NCI-H2107 (cell line): ENCODE data around the gene FCGR2B.
A peak's percentile ranks its signal among the peaks of the same experiment; 100 is the strongest.
"Not testable (repeated sequence)": the region's sequence is repeated elsewhere in the genome, so short reads cannot be mapped to it uniquely, and the experiment has no call there.

Experiments
- DNase-seq: peaks from one replicate; lab custom pipeline; 2025; lab: John Stamatoyannopoulos, UW

Gene FCGR2B

DNA sequence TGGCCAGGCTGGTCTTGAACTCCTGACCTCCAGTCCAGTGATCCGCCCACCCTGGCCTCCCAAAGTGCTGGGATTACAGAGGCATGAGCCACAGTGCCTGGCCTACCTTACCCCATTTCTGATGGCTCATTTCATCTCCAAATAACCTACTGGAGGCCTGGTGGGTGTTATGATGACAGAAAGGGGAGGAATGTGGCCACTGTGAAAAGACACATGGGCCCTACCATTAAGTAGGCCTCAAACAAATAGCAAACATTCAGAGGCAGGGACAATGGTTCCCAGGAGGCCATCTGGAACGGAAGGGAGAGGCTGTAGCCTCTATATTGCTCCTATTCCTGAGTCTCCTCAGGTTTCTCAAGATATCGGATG is 43.2 kb downstream of the FCGR2B start:
- no peak for DNase-seq

GRCh38 chr1:161706482-161707347 is 43.8 kb downstream of the FCGR2B start, which contains the start of gene FCRLA:
Gene FCRLA, plus strand, starts transcription at chr1:161707229. Its CDS starts 36 bp downstream, at chr1:161707265.
- DNase-seq = no peak

DNA sequence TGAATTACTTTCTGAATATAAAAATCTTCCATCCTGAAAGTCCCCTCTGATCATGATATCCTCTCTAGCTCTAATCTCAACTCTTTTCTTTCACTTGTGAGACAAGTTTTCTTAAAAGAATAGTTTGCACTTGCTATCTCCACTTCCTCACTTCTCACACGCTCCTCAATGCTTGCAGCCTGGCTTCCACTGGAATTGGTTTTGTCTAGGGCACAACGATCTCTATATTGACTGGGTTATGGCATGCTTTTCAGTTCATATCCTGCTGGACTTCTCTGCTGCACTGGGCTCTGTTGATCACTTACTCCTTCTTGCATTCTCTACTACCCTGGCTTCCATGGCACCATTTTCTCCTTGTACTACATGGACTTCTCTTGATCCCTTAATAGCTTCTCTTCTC is 44.6 kb downstream of the FCGR2B start:
- DNase-seq = no peak

DNA sequence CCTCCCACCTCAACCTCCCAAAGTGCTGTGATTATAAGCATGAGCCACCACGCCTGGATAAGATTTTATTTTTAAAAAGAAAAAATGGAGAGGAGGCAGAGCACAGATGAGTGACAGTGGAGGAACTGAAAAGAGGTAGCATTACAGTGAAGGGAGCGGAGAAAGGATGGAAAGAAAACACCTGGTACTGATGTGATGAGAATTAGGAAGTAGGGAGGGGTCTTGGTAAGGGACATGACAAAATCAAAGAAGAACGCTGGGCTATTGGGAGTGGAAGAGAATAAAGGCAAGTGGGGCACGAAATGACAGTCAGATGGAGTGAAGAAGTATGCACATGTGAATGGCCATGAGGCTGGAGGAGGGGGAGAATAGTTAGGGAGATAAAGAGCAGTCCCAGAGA is 46.4 kb downstream of the FCGR2B start:
- DNase-seq = no peak

DNA sequence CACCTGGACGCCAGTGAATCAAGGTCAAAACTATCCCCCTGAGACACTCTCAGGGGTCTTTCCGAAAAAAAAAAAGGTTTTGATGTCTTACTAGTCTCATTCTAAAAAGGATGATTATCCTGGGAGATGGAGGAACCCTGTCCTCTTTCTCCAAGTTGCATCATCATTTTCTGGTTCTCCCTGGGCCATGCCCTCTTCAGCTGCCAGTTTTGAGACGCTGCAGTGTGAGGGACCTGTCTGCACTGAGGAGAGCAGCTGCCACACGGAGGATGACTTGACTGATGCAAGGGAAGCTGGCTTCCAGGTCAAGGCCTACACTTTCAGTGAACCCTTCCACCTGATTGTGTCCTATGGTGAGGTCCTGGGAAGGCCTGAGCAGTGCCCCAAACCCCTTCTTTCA is 47.6 kb downstream of the FCGR2B start:
- peak; percentile 27 for DNase-seq

DNA sequence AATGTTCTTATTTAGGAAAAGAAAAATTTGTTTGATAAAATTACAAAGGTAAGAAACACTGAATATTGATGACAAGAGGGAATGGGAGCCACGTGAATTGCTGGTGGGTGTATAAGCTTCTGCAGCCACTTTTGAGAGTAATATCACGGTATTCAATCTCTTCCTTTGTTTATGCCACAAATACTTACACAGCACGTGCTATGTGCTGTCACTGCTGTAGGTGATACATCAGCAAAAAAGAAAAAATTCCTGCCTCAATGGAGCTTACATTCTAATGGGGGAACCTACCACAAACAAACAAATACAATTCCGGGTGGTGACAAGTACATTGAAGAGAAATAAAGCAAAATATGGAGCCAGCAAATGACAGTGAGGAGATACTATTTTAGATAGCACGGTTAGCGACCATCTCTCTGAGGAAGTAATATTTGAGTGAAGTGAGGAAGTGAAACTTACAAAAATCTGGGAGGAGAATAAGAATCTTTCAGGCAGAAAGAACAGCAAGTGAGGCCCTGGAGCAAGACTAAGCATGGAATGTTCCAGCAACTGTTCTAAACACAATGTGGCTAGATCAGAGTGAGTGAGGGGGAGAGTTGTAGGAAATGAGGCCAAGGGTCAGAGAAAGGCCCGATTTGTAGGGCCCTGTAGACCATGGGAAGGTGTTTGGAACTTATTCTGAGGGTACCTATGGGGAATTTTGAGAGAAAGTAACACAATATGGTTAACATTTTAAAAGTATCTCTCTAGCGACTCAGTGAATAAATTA is 55.8 kb downstream of the FCGR2B start:
- no peak for DNase-seq

DNA sequence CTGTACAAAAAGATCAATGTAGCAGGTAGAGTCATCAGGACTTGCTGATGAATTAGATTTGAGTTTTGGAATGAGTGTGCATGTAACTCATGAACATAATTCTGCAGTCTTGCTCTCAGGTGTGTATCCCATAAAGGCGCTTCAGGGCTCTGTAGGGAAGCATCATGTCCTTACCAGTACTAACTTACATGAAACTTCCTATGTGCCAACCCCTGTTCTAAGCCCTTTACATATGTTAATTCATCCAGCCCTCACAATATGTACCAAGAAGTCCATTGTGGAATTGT is 56.3 kb downstream of the FCGR2B start:
- DNase-seq = no peak

GRCh38 chr1:161720422-161720821 is 57.5 kb downstream of the FCGR2B start:
- DNase-seq = no peak

GRCh38 chr1:161720956-161721737 is 58.2 kb downstream of the FCGR2B start, which contains the start of gene FCRLB:
Gene FCRLB, plus strand, starts transcription at chr1:161721544. Its CDS starts 1,129 bp downstream, at chr1:161722673.
- DNase-seq = no peak

DNA sequence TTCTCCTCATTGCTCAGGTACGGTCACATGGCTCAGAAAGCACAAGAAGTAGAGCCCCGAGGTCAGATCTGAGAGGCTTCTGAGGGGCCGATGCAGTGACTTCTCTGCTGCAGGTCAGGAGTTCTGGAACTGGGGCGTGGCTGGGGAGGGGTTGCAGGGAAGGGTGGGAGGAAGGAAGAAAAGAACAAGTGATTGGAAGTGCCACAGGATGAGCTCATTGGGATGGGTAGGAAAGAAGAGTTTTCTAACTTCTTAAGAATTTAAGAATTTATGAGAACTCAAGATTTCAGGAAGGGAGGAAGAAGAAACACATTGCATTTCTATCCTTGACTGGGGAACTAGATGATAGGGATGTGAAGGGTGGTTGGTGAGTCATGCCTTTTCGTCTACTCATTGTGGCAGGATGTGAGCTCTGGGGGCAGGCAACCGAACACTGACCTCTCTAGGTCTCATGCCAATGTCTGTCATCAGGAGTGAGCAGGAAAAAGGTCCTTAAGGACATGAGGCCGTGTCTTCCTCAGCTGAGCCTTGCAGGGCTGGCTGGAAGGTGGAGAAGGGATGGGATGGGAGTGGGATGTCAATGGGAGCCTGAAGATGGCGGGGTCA is 58.9 kb downstream of the FCGR2B start:
- no peak for DNase-seq

- DNase-seq = no peak
Measured at GRCh38 chr1:161722406-161722805, 59.5 kb downstream of the FCGR2B start.

GRCh38 chr1:161723459-161724141 is 60.7 kb downstream of the FCGR2B start:
- DNase-seq = no peak

GRCh38 chr1:161725258-161725907 is 62.4 kb downstream of the FCGR2B start:
- DNase-seq = not testable (repeated sequence)

DNA sequence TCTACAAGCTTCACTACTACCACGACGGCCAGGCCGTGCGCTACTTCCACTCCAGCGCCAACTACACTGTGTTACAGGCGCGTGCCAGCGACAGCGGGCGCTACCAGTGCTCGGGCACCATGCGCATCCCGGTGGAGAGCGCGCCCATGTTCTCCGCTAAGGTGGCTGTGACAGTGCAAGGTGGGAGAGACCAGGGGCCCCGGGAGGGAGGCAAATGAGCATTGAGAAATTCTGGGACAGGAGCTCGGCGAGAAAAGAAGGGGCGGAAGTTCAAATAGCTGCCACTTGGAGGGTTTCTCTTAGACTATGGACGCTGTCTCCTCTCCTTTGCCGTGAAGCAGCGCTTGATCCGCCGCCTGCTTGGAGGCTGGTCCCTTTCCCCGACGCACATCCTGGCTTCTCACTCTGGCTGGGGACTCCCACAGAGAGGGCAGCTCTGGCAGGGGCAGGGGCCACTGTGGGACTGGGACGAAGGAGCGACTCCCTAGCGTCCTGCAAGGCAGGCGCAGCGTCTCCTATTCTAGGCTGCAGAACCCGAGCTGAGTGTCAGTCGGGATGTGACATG is 63.0 kb downstream of the FCGR2B start:
- no peak for DNase-seq

DNA sequence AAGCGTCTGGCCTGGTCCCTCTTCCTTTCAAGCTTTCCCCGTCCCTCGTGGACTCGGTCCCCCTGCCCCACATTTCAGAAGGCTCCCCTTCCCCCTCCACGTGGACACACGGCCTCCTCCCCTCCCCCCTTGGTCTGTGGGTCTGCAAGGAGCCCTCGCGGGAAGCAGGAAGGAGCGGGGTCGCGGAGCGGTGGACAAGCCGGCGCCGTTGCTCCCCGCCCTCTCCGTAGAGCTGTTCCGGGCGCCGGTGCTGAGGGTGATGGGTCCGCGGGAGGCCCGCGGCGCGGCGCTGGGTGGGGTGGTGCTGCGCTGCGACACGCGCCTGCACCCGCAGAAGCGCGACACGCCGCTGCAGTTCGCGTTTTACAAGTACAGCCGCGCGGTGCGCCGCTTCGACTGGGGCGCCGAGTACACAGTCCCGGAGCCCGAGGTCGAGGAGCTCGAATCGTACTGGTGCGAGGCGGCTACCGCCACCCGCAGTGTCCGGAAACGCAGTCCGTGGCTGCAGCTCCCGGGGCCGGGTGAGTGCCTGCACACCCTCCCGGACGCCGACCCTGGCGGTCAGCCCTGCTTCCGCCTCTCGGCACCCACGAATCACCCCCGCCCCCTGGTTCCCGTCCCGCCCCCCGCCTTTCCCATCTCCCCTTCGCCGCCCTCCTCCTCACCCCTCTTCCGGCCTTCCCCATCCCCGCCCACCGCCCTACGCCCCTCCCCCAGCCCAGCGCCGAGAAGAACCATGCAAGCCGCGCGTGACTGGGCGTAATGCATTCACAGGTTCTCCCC is 63.7 kb downstream of the FCGR2B start:
- DNase-seq = no peak

GRCh38 chr1:161727256-161727924 is 64.4 kb downstream of the FCGR2B start:
- DNase-seq = no peak
